ENCODE measurements around the gene NEUROG1. TPM values are rescaled to one million over a fixed set of nuclear protein-coding genes. Genes with fewer than 3 reads are reported as not detected.

The NEUROG1 gene
- total and polyA plus RNA-seq, 4 donors = not detected

- 38 to 50% methylated on average over 11 of the region's 11 CpGs for WGBS, 2 donors
- H3K27ac ChIP-seq (ENCODE audit: low read depth in 1 of 2, low read length in 1 of 2) = no peak overlapping the region
- DNase-seq = no peak
- H3K27me3 ChIP-seq (ENCODE audit: control insufficient read depth in 3 of 3, insufficient read depth in 3 of 3, low read length in 2 of 3) = peaks cover 0 to 96% (median 94%) of the 10 kb centered on the region in 3 donors
- ATAC-seq (ENCODE audit: insufficient read depth, low FRiP score) = no peak
- TF ChIP-seq CTCF (IDR thresholded peaks at IDR 0.05; ENCODE audit: control extremely low read depth, extremely low read depth) = no peak
- no peaks in the 10 kb centered on the region for H3K36me3 ChIP-seq (ENCODE audit: control insufficient read depth in 4 of 4, insufficient read depth in 4 of 4, low read length in 4 of 4)
- H3K4me1 ChIP-seq (ENCODE audit: control insufficient read depth in 5 of 5, insufficient read depth in 5 of 5, low read length in 5 of 5) = peaks cover 0 to 16% (median 0%) of the 10 kb centered on the region in 5 donors
- no peak overlapping the region for H3K9ac ChIP-seq (ENCODE audit: insufficient read depth in 1 of 2, low read length in 2 of 2)
- peaks cover 0 to 9% (median 3%) of the 10 kb centered on the region in 4 donors for H3K9me3 ChIP-seq (ENCODE audit: control insufficient read depth in 4 of 4, insufficient read depth in 3 of 4, low read length in 3 of 4)
- no peak overlapping the region for H3K4me3 ChIP-seq
Observed at GRCh38 chr5:135541807-135542502, 6.2 kb upstream of the NEUROG1 start.

- Histone ChIP-seq H3K4me3 (no peak overlapping the region), H3K9me3 (ENCODE audit: control insufficient read depth in 4 of 4, insufficient read depth in 3 of 4, low read length in 3 of 4) (peaks cover 0 to 9% (median 3%) of the 10 kb centered on the region in 4 donors), H3K27me3 (ENCODE audit: control insufficient read depth in 3 of 3, insufficient read depth in 3 of 3, low read length in 2 of 3) (peaks cover 10 to 92% (median 86%) of the 10 kb centered on the region in 3 donors), H3K4me1 (ENCODE audit: control insufficient read depth in 5 of 5, insufficient read depth in 5 of 5, low read length in 5 of 5) (peaks cover 0 to 25% (median 4%) of the 10 kb centered on the region in 5 donors), H3K9ac (ENCODE audit: insufficient read depth in 1 of 2, low read length in 2 of 2) (no peak overlapping the region), H3K36me3 (ENCODE audit: control insufficient read depth in 4 of 4, insufficient read depth in 4 of 4, low read length in 4 of 4) (no peaks in the 10 kb centered on the region), H3K27ac (ENCODE audit: low read depth in 1 of 2, low read length in 1 of 2) (no peak overlapping the region)
- ATAC-seq (ENCODE audit: insufficient read depth, low FRiP score) (no peak), DNase-seq (no peak)
- TF ChIP-seq CTCF (IDR thresholded peaks at IDR 0.05; ENCODE audit: control extremely low read depth, extremely low read depth) = no peak
- 71 to 80% methylated on average over 4 of the region's 4 CpGs for WGBS, 2 donors
Observed at GRCh38 chr5:135539430-135540005, 3.8 kb upstream of the NEUROG1 start.

GRCh38 chr5:135538261-135538660, 2.5 kb upstream of the NEUROG1 start:
- DNase-seq (no peak), ATAC-seq (ENCODE audit: insufficient read depth, low FRiP score) (no peak)
- TF ChIP-seq CTCF (IDR thresholded peaks at IDR 0.05; ENCODE audit: control extremely low read depth, extremely low read depth) = no peak
- peaks cover 10 to 93% (median 90%) of the 10 kb centered on the region in 3 donors for H3K27me3 ChIP-seq (ENCODE audit: control insufficient read depth in 3 of 3, insufficient read depth in 3 of 3, low read length in 2 of 3)
- H3K9ac ChIP-seq (ENCODE audit: insufficient read depth in 1 of 2, low read length in 2 of 2) = no peak overlapping the region
- H3K4me3 ChIP-seq = no peak overlapping the region
- peaks cover 0 to 9% (median 3%) of the 10 kb centered on the region in 4 donors for H3K9me3 ChIP-seq (ENCODE audit: control insufficient read depth in 4 of 4, insufficient read depth in 3 of 4, low read length in 3 of 4)
- peaks cover 0 to 23% (median 4%) of the 10 kb centered on the region in 5 donors for H3K4me1 ChIP-seq (ENCODE audit: control insufficient read depth in 5 of 5, insufficient read depth in 5 of 5, low read length in 5 of 5)
- no peaks in the 10 kb centered on the region for H3K36me3 ChIP-seq (ENCODE audit: control insufficient read depth in 4 of 4, insufficient read depth in 4 of 4, low read length in 4 of 4)
- WGBS, 2 donors = 78 to 90% methylated on average over 5 of the region's 5 CpGs
- H3K27ac ChIP-seq (ENCODE audit: low read depth in 1 of 2, low read length in 1 of 2) = no peak overlapping the region

Data from lung (tissue), 12 donors.